Heart right ventricle (tissue), 16 donors: ENCODE results near the gene RAF1. TPM values are rescaled to one million over a fixed set of nuclear protein-coding genes. Genes with fewer than 3 reads are reported as not detected.
"Not testable (repeated sequence)": the region's sequence is repeated elsewhere in the genome, so short reads cannot be mapped to it uniquely, and the experiment has no call there.

Source experiments
- ATAC-seq, 8 donors: fragments of 200-7000 bp; cut with Tn5 transposase; one replicate each; pipeline ENCODE4 v1.9.1; 2020; ENCODE audit warnings: mild to moderate bottlenecking in 8 of 8, moderate library complexity in 8 of 8, moderate number of reproducible peaks in 1 of 8
- DNase-seq, 2 donors: peaks; one replicate each; pipeline ENCODE4 v3.0.0-alpha.2; 2020
- H3K27ac ChIP-seq, 10 donors: fragments of 200-600 bp; sonication (generic) in 2 of 10; one replicate each; pipeline versions ENCODE4 v1.5.0 to v1.8.0; 2020 to 2022; ENCODE audit warnings: mild to moderate bottlenecking in 3 of 10
- H3K27me3 ChIP-seq, 7 donors: fragments of 200-600 bp; one replicate each; pipeline ENCODE4 v1.8.0; 2021 to 2022; ENCODE audit warnings: mild to moderate bottlenecking in 2 of 7
- H3K36me3 ChIP-seq, 9 donors: fragments of 200-600 bp; sonication (generic) in 1 of 9; one replicate each; pipeline versions ENCODE4 v1.5.0 to v1.8.0; 2020 to 2022; ENCODE audit warnings: mild to moderate bottlenecking in 2 of 9
- H3K4me1 ChIP-seq, 9 donors: fragments of 200-600 bp; sonication (generic) in 1 of 9; one replicate each; pipeline versions ENCODE4 v1.5.0 to v1.8.0; 2020 to 2022; ENCODE audit warnings: mild to moderate bottlenecking in 4 of 9
- H3K4me3 ChIP-seq, 10 donors: fragments of 200-600 bp; sonication (generic) in 2 of 10; one replicate each; pipeline versions ENCODE4 v1.5.0 to v1.8.0; 2020 to 2022; ENCODE audit warnings: mild to moderate bottlenecking in 7 of 10, moderate library complexity in 2 of 10
- H3K9me3 ChIP-seq, 11 donors: fragments of 200-600 bp in 10 of 11; sonication (generic) in 2 of 11; one replicate each; pipeline versions ENCODE4 v1.5.0 to v1.8.0; 2013 to 2022; ENCODE audit warnings: mild to moderate bottlenecking in 2 of 11, control low read depth in 1 of 11, moderate library complexity in 1 of 11
- WGBS, 2 donors: extraction: QIAGEN DNeasy Blood & Tissue Kit; methylation state at CpG; one replicate each; pipeline ENCODE4 v1.1.7; 2013; ENCODE audit warnings: inconsistent platforms in 1 of 2; 5-methylcytosine and 5-hydroxymethylcytosine counted together
- intact Hi-C, 10 donors: fragments of 100-400 bp; cut with DNase I; formaldehyde crosslinking; loops; one replicate each; pipeline versions ENCODE4 v1.11.1 to v1.14.2; 2022
- polyA plus RNA-seq, 2 donors: library from polyadenylated mRNA; stranded (reverse); fragments of 200-250 nt; gene quantifications; one replicate each; pipeline ENCODE4 v1.2.3, GENCODE V29; 2013
- total RNA-seq, 10 donors: library from RNA; stranded (reverse); fragmentation: NEBNext Ultra II Directional in 3 of 10; extraction: Animal tissue kit (Norgen Biotek cat#: 25700) in 3 of 10; gene quantifications; one replicate each; pipeline versions ENCODE4 v1.2.1 to v1.2.4, GENCODE V29; 2021 to 2023
- TF ChIP-seq, protein P1 (sequence below), 9 donors: fragments of 200-600 bp; sonication (generic) in 2 of 9; IDR thresholded peaks; one replicate each; pipeline versions ENCODE4 v1.5.0 to v1.8.0; 2021 to 2022; ENCODE audit warnings: antibody characterized with exemption in 9 of 9, mild to moderate bottlenecking in 5 of 9, moderate library complexity in 1 of 9
- donor health status: Arrhythmogenic right ventricular cardiomyopathy.
- donor health status: ischemic (EF 13 %, LVEDD 7.1; RV severe dilation, severe dysfunction).
- donor health status: healthy with polysubstance abuse.
- donor health status: DM: no; HTN: yes; CAD: no.
- donor health status: DM: no; HTN: no; CAD: no.
- donor health status: ischemic (EF 25% LVEDD 6.9; RV normal size, moderate dysfunction).
- donor health status: ischemic (EF 25% LVEDD 5.7; RV mildly dilated, moderate dysfunction).
- donor health status: healthy.
- donor health status: DM: yes; HTN: yes; CAD: no.
- donor health status: Ischemic cardiomyopathy.
- donor health status: ischemic (EF 35%, LVEDD 5.7; RV mildly dilated, moderate dysfunction).
- donor health status: nonischemic (EF 11% LVEDD 7.7; RV severe dilation, severe dysfunction).
- donor health status: DM: yes; HTN: yes; CAD: no.
- donor health status: PGD.
- donor health status: ischemic (EF 29% LVEDD 5.4; RV normal size, mild dysfunction).
- donor health status: nonischemic (EF 23%, LVEDD 6.1; RV moderate dilation, normal function).

RAF1 gene
- total and polyA plus RNA-seq, 12 donors = 65.4 to 193 (median 123) TPM

DNA sequence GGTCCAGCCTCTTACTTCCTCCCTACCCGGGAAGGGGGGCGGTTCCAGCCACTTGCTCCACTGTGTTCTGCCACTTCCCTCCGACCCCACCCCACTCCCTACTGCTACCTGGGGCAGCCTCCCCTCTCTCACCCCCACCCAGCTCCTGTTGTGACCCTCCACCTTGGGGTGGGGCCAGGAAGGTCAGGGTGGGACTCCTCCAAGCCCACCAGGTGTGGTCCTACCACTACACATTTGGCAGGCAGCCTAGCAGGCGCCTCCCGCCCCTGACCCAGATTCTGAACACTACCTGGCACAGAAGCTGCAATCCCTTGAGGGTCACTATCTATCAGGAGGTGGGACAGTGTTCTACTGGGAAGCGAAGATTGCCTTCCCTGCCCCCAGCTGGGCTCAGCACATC lies 13.7 kb upstream of the RAF1 start:
- no peak for DNase-seq
- H3K4me3 ChIP-seq = no peak overlapping the region
- H3K27me3 ChIP-seq = no peaks in the 10 kb centered on the region
- no peak for ATAC-seq
- H3K9me3 ChIP-seq = no peaks in the 10 kb centered on the region
- H3K36me3 ChIP-seq = no peaks in the 10 kb centered on the region
- WGBS, 2 donors = 69 to 76% methylated on average over 6 of the region's 6 CpGs
- TF ChIP-seq, protein P1, sequence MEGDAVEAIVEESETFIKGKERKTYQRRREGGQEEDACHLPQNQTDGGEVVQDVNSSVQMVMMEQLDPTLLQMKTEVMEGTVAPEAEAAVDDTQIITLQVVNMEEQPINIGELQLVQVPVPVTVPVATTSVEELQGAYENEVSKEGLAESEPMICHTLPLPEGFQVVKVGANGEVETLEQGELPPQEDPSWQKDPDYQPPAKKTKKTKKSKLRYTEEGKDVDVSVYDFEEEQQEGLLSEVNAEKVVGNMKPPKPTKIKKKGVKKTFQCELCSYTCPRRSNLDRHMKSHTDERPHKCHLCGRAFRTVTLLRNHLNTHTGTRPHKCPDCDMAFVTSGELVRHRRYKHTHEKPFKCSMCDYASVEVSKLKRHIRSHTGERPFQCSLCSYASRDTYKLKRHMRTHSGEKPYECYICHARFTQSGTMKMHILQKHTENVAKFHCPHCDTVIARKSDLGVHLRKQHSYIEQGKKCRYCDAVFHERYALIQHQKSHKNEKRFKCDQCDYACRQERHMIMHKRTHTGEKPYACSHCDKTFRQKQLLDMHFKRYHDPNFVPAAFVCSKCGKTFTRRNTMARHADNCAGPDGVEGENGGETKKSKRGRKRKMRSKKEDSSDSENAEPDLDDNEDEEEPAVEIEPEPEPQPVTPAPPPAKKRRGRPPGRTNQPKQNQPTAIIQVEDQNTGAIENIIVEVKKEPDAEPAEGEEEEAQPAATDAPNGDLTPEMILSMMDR (IDR thresholded peaks at IDR 0.05) = no peak
- H3K27ac ChIP-seq = peak overlapping the region in 1 of 10 donors; percentile 73
- peaks cover 0 to 22% (median 11%) of the 10 kb centered on the region in 9 donors for H3K4me1 ChIP-seq
- intact Hi-C loops = no loop called here

DNA sequence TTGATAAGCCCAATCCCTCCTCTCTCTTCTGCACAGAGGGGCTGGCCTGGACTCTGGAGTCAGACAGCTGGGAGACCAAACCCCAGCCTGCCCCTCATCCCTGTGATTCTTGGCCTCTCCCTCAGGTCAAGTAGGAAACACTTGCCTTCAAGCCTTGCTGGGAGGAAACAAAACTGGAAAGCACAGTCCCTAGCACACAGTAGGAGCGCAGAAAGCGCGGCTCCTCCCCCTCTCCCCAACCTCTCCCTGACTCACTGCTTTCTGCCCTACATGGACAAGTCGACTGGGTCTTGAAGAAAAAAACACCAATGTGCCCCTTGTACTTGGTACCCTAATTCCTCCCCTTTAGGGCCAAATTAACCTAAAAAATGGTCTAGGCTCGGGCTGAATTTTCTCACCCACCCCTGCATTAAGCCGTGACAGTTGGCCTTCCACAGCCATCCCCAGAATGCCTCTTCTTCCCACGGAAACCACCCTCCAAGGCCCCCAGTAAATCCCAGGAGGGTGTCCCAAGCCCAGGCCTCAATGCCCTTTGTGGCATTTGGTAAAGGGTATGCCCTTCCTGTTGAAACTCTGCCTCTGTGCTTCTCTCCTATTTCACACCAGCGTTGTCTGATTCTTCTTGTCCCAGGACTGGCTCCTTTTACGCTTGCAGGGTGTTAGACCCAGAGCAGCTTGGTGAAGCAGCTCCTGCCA lies 11.3 kb upstream of the RAF1 start:
- intact Hi-C loops = no loop called here
- H3K36me3 ChIP-seq = no peaks in the 10 kb centered on the region
- H3K27ac ChIP-seq = peak overlapping the region in 1 of 10 donors; percentile 73
- no peak for ATAC-seq
- H3K4me1 ChIP-seq = peaks cover 0 to 6% (median 0%) of the 10 kb centered on the region in 9 donors
- no peak overlapping the region for H3K4me3 ChIP-seq
- 92 to 96% methylated on average over 9 of the region's 9 CpGs for WGBS, 2 donors
- no peaks in the 10 kb centered on the region for H3K9me3 ChIP-seq
- TF ChIP-seq, protein P1 (IDR thresholded peaks at IDR 0.05) = no peak
- DNase-seq = no peak
- no peaks in the 10 kb centered on the region for H3K27me3 ChIP-seq

DNA sequence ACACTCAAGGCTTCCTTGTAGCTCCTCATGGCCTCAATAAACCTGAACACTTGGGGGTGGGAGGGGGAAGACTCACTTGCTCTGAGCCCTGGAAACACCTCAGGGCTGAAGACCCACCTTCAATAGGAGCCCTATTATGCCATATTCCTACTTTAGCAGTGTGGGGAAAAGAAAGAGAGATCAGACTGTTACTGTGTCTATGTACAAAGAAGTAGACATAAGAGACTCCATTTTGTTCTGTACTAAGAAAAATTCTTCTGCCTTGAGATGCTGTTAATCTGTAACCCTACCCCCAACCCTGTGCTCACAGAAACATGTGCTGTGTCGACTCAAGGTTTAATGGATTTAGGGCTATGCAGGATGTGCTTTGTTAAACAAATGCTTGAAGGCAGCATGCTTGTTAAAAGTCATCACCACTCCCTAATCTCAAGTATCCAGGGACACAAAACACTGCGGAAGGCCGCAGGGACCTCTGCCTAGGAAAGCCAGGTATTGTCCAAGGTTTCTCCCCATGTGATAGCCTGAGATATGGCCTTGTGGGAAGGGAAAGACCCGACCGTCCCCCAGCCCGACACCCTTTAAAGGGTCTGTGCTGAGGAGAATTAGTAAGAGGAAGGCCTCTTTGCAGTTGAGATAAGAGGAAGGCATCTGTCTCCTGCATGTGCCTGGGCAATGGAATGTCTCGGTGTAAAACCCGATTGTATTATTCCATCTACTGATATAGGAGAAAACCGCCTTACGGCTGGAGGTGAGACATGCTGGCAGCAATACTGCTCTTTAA lies 10.2 kb upstream of the RAF1 start:
- intact Hi-C loops, H3K9me3 ChIP-seq, ATAC-seq, H3K4me3 ChIP-seq, H3K27ac ChIP-seq, H3K27me3 ChIP-seq, H3K36me3 ChIP-seq, H3K4me1 ChIP-seq, DNase-seq: not testable (repeated sequence)
- 52 to 71% methylated on average over 9 of the region's 10 CpGs for WGBS, 2 donors

DNA sequence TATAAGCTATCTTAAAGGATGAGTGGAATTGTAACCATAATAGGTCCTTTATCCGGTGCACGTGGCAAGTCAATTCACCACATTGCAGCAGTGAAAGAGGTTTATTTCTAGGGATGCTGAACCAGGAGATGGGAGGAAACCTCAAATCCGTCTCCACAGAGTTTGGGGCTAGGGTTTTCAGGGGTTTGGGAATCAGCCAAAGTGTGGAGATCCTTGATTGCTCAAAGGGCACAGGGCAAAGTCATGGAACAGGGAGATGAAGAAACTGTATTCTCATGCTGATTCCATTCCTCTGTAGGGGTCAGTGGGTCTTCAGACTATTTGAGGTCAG lies 7.2 kb upstream of the RAF1 start:
- 78 to 90% methylated on average over 3 of the region's 3 CpGs for WGBS, 2 donors

More for the DNA sequence above, 7.2 kb upstream of the RAF1 start:
- intact Hi-C loops = no loop called here
- no peak overlapping the region for H3K4me3 ChIP-seq
- no peak overlapping the region for H3K27ac ChIP-seq
- ATAC-seq = peak in 1 of 8 donors; percentile 16
- H3K9me3 ChIP-seq = no peaks in the 10 kb centered on the region
- H3K27me3 ChIP-seq = no peaks in the 10 kb centered on the region
- TF ChIP-seq, protein P1 (IDR thresholded peaks at IDR 0.05) = no peak
- H3K4me1 ChIP-seq = no peaks in the 10 kb centered on the region
- no peaks in the 10 kb centered on the region for H3K36me3 ChIP-seq
- no peak for DNase-seq
